ENCODE results near the gene ATP9A.

The ATP9A gene

DNA sequence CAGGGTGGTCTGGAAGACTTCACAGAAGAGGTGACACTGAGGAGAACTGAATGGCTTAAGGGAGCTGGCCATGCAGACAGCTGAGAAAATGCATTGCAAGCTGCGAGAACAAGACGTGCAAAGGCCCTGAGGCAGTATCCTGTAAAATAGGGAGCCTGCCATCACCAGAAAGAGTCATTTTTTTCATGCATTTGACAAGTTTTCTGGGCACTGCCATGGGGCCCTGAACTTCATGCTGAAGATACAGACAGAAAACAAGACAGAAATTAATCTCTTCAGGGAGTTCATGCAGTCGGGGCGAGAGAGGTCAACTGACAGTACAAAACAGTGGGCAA is 196.8 kb downstream of the ATP9A start:
- TF ChIP-seq FOXP2 (optimal IDR thresholded peaks at IDR 0.05; ENCODE audit: borderline replicate concordance, extremely low read depth, extremely low read length, insufficient read depth) (no peak), TAF1 (IDR thresholded peaks at IDR 0.05; ENCODE audit: borderline replicate concordance, insufficient read depth, low read length) (no peak)

DNA sequence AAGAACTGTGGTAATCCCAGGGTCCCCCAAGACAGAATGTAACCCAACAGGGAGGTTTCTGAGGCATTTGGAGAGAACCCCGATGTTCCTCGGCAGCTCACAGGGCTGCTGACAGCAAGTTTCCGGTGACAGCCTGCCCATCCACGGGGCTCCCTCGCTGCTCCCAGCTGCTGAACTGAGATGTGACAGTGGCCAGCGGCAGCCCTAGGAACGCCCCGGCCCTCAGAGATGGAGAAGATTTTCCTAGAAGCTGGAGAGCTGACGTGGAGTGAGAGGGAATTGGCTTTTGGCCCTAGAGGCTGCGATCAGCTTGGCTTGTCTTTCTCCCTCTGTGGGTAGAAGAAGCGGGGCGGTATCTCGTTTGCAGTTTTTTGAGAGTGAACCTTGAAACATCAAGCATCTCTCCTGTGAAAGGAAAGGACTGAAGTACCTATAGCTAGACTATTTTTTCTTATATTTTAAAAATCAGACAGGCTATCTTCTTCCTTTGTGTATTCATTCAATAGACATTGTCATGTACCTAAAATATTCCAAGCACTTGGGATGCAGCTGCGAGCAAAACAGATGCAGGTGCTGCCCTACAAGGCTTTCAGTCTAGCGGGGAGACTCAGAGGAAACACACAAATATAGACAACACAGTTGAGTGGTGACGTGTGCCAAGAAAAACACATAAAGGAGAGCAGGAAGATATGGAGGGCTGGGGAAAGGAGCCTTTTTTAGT is 197.3 kb downstream of the ATP9A start:
- TF ChIP-seq TAF1 (IDR thresholded peaks at IDR 0.05; ENCODE audit: borderline replicate concordance, insufficient read depth, low read length) (no peak), SIN3A (IDR thresholded peaks at IDR 0.05; ENCODE audit: borderline replicate concordance, insufficient read depth, low read length) (no peak), POLR2AphosphoS5 (IDR thresholded peaks at IDR 0.05; ENCODE audit: low read depth, low read length) (no peak), FOXP2 (optimal IDR thresholded peaks at IDR 0.05; ENCODE audit: borderline replicate concordance, extremely low read depth, extremely low read length, insufficient read depth) (no peak)
- TF ChIP-seq, protein P1, sequence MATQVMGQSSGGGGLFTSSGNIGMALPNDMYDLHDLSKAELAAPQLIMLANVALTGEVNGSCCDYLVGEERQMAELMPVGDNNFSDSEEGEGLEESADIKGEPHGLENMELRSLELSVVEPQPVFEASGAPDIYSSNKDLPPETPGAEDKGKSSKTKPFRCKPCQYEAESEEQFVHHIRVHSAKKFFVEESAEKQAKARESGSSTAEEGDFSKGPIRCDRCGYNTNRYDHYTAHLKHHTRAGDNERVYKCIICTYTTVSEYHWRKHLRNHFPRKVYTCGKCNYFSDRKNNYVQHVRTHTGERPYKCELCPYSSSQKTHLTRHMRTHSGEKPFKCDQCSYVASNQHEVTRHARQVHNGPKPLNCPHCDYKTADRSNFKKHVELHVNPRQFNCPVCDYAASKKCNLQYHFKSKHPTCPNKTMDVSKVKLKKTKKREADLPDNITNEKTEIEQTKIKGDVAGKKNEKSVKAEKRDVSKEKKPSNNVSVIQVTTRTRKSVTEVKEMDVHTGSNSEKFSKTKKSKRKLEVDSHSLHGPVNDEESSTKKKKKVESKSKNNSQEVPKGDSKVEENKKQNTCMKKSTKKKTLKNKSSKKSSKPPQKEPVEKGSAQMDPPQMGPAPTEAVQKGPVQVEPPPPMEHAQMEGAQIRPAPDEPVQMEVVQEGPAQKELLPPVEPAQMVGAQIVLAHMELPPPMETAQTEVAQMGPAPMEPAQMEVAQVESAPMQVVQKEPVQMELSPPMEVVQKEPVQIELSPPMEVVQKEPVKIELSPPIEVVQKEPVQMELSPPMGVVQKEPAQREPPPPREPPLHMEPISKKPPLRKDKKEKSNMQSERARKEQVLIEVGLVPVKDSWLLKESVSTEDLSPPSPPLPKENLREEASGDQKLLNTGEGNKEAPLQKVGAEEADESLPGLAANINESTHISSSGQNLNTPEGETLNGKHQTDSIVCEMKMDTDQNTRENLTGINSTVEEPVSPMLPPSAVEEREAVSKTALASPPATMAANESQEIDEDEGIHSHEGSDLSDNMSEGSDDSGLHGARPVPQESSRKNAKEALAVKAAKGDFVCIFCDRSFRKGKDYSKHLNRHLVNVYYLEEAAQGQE (IDR thresholded peaks at IDR 0.05; ENCODE audit: insufficient read depth in 1 of 2, low read depth in 2 of 2, low read length in 2 of 2): no peak

DNA sequence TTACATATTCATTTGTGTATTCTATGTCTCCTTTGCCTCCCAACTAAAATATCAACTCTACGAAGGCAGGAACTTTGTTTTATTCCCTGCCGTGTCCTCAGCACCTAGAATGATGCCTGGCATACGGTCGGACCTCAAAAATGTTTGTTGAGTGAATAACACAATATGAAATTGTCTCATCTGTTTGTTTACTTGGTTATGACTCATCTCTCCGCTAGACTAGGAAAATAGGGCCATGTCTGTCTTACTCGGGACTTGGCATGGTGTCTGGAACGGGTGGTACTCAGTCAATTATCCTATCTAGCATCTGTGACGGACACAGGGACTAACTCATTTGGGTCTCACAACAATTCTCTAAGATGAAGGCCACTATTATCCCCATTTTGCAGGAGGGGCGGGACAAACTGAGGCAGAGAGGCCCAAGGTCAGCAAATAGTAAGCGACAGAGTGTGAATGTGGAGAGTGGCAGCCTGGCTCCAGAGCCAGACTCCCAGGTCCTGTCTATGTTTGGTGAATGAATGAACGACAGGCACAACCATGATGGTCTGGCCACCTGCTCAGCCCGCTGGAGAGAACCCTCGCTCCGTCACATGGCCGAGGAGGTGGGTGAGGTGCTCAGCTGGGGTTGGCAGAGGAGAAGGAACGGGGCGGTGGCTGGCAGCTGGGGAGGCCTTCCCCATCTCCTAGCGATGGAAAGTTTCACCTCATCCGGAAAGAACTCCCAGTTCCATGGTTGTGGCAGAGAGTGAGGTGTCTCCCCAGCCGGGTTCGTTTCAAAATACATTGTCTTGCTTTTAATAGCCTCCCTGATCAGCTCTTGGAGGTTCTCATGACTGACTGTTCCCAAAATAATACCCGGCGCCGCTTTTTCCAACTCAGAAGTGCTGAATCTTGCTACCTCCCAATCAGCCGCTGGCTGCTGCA is 198.1 kb downstream of the ATP9A start:
- TF ChIP-seq, protein P1 (IDR thresholded peaks at IDR 0.05; ENCODE audit: insufficient read depth in 1 of 2, low read depth in 2 of 2, low read length in 2 of 2): no peak
- no peak for TF ChIP-seq POLR2AphosphoS5 (IDR thresholded peaks at IDR 0.05; ENCODE audit: low read depth, low read length)
- no peak for TF ChIP-seq FOXP2 (optimal IDR thresholded peaks at IDR 0.05; ENCODE audit: borderline replicate concordance, extremely low read depth, extremely low read length, insufficient read depth)
- no peak for TF ChIP-seq TAF1 (IDR thresholded peaks at IDR 0.05; ENCODE audit: borderline replicate concordance, insufficient read depth, low read length)
- TF ChIP-seq SIN3A (IDR thresholded peaks at IDR 0.05; ENCODE audit: borderline replicate concordance, insufficient read depth, low read length): no peak

DNA sequence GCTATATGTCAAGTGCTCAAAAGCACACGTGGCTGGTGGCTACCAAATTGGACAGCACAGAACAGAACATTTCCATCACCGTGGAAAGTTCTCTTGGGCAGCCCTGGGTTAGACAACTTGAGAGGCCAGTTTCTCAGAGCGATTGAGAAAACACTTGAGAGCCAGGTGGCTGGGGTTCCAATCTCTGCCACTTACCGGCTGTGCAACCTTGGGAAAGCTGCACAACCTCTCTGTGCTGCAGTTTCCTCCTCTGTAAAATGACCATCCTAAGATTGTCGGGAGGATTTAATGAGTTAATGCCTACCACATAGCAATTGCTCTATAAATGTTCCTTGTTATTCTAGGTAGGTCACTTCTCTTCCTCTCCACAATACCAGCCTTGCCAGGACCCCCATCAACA is 200.6 kb downstream of the ATP9A start:
- TF ChIP-seq FOXP2 (optimal IDR thresholded peaks at IDR 0.05; ENCODE audit: borderline replicate concordance, extremely low read depth, extremely low read length, insufficient read depth) (no peak), POLR2AphosphoS5 (IDR thresholded peaks at IDR 0.05; ENCODE audit: low read depth, low read length) (no peak), TAF1 (IDR thresholded peaks at IDR 0.05; ENCODE audit: borderline replicate concordance, insufficient read depth, low read length) (no peak), SIN3A (IDR thresholded peaks at IDR 0.05; ENCODE audit: borderline replicate concordance, insufficient read depth, low read length) (no peak)
- TF ChIP-seq, protein P1 (IDR thresholded peaks at IDR 0.05; ENCODE audit: insufficient read depth in 1 of 2, low read depth in 2 of 2, low read length in 2 of 2): no peak

DNA sequence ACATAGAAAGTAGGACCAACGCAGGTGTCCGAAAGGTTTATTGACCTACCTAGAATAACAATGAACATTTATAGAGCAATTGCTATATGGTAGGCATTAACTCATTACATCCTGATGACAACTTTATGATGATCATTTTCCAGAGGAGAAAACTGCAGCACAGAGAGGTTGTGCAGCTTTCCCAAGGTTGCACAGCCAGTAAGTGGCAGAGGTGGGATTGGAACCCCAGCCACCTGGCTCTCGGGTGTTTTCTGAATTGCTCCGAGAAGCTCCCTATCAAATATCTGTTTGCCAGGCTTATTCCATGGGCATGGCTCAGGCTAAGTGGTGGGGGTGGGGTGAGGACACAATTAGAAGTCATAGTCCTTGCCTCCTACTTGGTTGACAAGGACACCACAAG is 201.6 kb downstream of the ATP9A start:
- TF ChIP-seq, protein P1 (IDR thresholded peaks at IDR 0.05; ENCODE audit: insufficient read depth in 1 of 2, low read depth in 2 of 2, low read length in 2 of 2): no peak
- TF ChIP-seq TAF1 (IDR thresholded peaks at IDR 0.05; ENCODE audit: borderline replicate concordance, insufficient read depth, low read length) (no peak), SIN3A (IDR thresholded peaks at IDR 0.05; ENCODE audit: borderline replicate concordance, insufficient read depth, low read length) (no peak), FOXP2 (optimal IDR thresholded peaks at IDR 0.05; ENCODE audit: borderline replicate concordance, extremely low read depth, extremely low read length, insufficient read depth) (no peak), POLR2AphosphoS5 (IDR thresholded peaks at IDR 0.05; ENCODE audit: low read depth, low read length) (no peak)

Data from PFSK-1 (cell line).